ENCODE data around the gene BLOC1S2. TPM values are rescaled to one million over a fixed set of nuclear protein-coding genes. Genes with fewer than 3 reads are reported as not detected.

BLOC1S2 gene
- total and polyA plus RNA-seq, 2 experiments from 2014 or later: 69.0 to 72.8 TPM

DNA sequence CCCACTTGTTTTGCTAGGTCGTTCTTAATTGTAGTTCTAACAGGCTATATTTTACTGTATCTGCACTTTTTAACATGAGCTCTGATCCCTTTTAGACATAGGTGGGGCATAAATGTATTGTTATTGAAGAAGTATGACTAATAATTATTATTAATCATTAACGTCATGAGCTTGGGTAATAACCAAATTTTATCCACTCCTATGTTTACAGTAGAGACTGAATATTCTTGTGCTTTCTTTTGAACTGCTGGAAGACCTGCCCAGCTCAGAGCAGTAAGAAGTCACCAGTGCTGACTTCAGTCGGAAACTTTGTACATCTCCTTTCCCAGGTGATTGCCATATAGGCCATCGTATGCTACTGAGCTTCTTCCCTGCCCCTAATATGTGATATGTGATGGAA is 24.8 kb upstream of the BLOC1S2 start (continued):
- TF ChIP-seq, protein P1, sequence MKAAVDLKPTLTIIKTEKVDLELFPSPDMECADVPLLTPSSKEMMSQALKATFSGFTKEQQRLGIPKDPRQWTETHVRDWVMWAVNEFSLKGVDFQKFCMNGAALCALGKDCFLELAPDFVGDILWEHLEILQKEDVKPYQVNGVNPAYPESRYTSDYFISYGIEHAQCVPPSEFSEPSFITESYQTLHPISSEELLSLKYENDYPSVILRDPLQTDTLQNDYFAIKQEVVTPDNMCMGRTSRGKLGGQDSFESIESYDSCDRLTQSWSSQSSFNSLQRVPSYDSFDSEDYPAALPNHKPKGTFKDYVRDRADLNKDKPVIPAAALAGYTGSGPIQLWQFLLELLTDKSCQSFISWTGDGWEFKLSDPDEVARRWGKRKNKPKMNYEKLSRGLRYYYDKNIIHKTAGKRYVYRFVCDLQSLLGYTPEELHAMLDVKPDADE (IDR thresholded peaks at IDR 0.05): no peak
- TF ChIP-seq EZH2 (IDR thresholded peaks at IDR 0.05; ENCODE audit: low read depth, unreplicated experiment) (no peak), STAT1 (IDR thresholded peaks at IDR 0.05; ENCODE audit: unreplicated experiment) (no peak), JUNB (IDR thresholded peaks at IDR 0.05; ENCODE audit: unreplicated experiment) (no peak), ZNF331 (CRISPR knock-in tag; IDR thresholded peaks at IDR 0.05; ENCODE audit: low read depth) (no peak)
- TF ChIP-seq, protein P2, sequence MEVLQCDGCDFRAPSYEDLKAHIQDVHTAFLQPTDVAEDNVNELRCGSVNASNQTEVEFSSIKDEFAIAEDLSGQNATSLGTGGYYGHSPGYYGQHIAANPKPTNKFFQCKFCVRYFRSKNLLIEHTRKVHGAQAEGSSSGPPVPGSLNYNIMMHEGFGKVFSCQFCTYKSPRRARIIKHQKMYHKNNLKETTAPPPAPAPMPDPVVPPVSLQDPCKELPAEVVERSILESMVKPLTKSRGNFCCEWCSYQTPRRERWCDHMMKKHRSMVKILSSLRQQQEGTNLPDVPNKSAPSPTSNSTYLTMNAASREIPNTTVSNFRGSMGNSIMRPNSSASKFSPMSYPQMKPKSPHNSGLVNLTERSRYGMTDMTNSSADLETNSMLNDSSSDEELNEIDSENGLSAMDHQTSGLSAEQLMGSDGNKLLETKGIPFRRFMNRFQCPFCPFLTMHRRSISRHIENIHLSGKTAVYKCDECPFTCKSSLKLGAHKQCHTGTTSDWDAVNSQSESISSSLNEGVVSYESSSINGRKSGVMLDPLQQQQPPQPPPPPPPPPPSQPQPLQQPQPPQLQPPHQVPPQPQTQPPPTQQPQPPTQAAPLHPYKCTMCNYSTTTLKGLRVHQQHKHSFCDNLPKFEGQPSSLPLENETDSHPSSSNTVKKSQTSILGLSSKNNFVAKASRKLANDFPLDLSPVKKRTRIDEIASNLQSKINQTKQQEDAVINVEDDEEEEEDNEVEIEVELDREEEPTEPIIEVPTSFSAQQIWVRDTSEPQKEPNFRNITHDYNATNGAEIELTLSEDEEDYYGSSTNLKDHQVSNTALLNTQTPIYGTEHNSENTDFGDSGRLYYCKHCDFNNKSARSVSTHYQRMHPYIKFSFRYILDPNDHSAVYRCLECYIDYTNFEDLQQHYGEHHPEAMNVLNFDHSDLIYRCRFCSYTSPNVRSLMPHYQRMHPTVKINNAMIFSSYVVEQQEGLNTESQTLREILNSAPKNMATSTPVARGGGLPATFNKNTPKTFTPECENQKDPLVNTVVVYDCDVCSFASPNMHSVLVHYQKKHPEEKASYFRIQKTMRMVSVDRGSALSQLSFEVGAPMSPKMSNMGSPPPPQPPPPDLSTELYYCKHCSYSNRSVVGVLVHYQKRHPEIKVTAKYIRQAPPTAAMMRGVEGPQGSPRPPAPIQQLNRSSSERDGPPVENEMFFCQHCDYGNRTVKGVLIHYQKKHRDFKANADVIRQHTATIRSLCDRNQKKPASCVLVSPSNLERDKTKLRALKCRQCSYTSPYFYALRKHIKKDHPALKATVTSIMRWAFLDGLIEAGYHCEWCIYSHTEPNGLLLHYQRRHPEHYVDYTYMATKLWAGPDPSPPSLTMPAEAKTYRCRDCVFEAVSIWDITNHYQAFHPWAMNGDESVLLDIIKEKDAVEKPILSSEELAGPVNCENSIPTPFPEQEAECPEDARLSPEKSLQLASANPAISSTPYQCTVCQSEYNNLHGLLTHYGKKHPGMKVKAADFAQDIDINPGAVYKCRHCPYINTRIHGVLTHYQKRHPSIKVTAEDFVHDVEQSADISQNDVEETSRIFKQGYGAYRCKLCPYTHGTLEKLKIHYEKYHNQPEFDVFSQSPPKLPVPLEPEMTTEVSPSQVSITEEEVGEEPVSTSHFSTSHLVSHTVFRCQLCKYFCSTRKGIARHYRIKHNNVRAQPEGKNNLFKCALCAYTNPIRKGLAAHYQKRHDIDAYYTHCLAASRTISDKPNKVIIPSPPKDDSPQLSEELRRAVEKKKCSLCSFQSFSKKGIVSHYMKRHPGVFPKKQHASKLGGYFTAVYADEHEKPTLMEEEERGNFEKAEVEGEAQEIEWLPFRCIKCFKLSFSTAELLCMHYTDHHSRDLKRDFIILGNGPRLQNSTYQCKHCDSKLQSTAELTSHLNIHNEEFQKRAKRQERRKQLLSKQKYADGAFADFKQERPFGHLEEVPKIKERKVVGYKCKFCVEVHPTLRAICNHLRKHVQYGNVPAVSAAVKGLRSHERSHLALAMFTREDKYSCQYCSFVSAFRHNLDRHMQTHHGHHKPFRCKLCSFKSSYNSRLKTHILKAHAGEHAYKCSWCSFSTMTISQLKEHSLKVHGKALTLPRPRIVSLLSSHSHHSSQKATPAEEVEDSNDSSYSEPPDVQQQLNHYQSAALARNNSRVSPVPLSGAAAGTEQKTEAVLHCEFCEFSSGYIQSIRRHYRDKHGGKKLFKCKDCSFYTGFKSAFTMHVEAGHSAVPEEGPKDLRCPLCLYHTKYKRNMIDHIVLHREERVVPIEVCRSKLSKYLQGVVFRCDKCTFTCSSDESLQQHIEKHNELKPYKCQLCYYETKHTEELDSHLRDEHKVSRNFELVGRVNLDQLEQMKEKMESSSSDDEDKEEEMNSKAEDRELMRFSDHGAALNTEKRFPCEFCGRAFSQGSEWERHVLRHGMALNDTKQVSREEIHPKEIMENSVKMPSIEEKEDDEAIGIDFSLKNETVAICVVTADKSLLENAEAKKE (CRISPR knock-in tag; IDR thresholded peaks at IDR 0.05): no peak

DNA sequence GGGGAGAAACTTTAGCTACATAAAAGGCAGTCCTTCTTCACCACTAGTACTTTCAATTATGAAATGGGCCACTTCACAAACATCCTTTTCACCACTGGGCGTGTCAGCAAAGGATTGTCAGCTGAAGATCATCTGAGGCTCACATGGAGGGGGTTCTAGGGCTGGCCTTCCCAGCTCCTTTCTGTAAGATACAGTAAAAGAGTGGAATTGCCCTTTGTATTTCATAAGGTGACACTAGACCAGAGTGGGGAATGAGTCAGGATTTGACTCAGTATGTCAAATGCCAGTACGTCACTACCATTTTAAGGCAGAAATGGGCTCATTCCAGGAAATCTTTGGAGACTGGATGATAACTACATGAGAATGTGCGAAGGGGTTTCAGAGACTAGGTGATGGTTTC is 21.2 kb upstream of the BLOC1S2 start:
- Histone ChIP-seq H3K4me1 (ENCODE audit: insufficient read depth) (0 out of 2 replicates have a peak, but pooled peaks cover 2% of the 10 kb centered on the region), H3K27me3 (ENCODE audit: insufficient read depth) (no peaks in the 10 kb centered on the region), H3F3A (replicated peaks; ENCODE audit: low read depth) (no peaks in the 10 kb centered on the region), H3K27ac (ENCODE audit: low read depth) (no peak overlapping the region), H3K79me2 (replicated peaks; ENCODE audit: insufficient read depth) (no peaks in the 10 kb centered on the region), H3K36me3 (ENCODE audit: insufficient read depth) (no peaks in the 10 kb centered on the region), H3K4me2 (no peak overlapping the region), H3K9me2 (ENCODE audit: insufficient read depth) (no peaks in the 10 kb centered on the region), H3K4me3 (no peak overlapping the region), H4K20me1 (replicated peaks; ENCODE audit: insufficient read depth) (no peaks in the 10 kb centered on the region), H2AFZ (no peak overlapping the region)
- Mint-ChIP-seq H3K4me3 (no peak overlapping the region), H3K27me3 (ENCODE audit: insufficient read depth, low read depth, poor library complexity) (peaks cover 13% of the 10 kb centered on the region), H3K27ac (no peak overlapping the region), H3K36me3 (ENCODE audit: low read depth) (no peaks in the 10 kb centered on the region), H3K4me1 (peaks cover 6% of the 10 kb centered on the region), H3K9me3 (no peaks in the 10 kb centered on the region)
- no peak for ATAC-seq
- no peak for DNase-seq (ENCODE audit: low spot score)
- TF ChIP-seq, protein P3, sequence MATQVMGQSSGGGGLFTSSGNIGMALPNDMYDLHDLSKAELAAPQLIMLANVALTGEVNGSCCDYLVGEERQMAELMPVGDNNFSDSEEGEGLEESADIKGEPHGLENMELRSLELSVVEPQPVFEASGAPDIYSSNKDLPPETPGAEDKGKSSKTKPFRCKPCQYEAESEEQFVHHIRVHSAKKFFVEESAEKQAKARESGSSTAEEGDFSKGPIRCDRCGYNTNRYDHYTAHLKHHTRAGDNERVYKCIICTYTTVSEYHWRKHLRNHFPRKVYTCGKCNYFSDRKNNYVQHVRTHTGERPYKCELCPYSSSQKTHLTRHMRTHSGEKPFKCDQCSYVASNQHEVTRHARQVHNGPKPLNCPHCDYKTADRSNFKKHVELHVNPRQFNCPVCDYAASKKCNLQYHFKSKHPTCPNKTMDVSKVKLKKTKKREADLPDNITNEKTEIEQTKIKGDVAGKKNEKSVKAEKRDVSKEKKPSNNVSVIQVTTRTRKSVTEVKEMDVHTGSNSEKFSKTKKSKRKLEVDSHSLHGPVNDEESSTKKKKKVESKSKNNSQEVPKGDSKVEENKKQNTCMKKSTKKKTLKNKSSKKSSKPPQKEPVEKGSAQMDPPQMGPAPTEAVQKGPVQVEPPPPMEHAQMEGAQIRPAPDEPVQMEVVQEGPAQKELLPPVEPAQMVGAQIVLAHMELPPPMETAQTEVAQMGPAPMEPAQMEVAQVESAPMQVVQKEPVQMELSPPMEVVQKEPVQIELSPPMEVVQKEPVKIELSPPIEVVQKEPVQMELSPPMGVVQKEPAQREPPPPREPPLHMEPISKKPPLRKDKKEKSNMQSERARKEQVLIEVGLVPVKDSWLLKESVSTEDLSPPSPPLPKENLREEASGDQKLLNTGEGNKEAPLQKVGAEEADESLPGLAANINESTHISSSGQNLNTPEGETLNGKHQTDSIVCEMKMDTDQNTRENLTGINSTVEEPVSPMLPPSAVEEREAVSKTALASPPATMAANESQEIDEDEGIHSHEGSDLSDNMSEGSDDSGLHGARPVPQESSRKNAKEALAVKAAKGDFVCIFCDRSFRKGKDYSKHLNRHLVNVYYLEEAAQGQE (IDR thresholded peaks at IDR 0.05; ENCODE audit: unreplicated experiment): no peak
- TF ChIP-seq JUNB (IDR thresholded peaks at IDR 0.05; ENCODE audit: unreplicated experiment) (no peak), ZNF331 (CRISPR knock-in tag; IDR thresholded peaks at IDR 0.05; ENCODE audit: low read depth) (no peak), STAT1 (IDR thresholded peaks at IDR 0.05; ENCODE audit: unreplicated experiment) (no peak), EZH2phosphoT487 (IDR thresholded peaks at IDR 0.05; ENCODE audit: unreplicated experiment) (no peak), POLR2AphosphoS5 (IDR thresholded peaks at IDR 0.05; ENCODE audit: low read depth) (no peak), CREB1 (CRISPR knock-in tag; IDR thresholded peaks at IDR 0.05; ENCODE audit: low read depth) (no peak), EZH2 (IDR thresholded peaks at IDR 0.05; ENCODE audit: low read depth, unreplicated experiment) (no peak)
- TF ChIP-seq, protein P1 (IDR thresholded peaks at IDR 0.05): no peak
- TF ChIP-seq, protein P4, sequence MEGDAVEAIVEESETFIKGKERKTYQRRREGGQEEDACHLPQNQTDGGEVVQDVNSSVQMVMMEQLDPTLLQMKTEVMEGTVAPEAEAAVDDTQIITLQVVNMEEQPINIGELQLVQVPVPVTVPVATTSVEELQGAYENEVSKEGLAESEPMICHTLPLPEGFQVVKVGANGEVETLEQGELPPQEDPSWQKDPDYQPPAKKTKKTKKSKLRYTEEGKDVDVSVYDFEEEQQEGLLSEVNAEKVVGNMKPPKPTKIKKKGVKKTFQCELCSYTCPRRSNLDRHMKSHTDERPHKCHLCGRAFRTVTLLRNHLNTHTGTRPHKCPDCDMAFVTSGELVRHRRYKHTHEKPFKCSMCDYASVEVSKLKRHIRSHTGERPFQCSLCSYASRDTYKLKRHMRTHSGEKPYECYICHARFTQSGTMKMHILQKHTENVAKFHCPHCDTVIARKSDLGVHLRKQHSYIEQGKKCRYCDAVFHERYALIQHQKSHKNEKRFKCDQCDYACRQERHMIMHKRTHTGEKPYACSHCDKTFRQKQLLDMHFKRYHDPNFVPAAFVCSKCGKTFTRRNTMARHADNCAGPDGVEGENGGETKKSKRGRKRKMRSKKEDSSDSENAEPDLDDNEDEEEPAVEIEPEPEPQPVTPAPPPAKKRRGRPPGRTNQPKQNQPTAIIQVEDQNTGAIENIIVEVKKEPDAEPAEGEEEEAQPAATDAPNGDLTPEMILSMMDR (conservative IDR thresholded peaks at IDR 0.05; ENCODE audit: low read depth in 2 of 2): no peak

Measured in GM23338 (cell line).